ENCODE data around the gene CELSR1.

DNA sequence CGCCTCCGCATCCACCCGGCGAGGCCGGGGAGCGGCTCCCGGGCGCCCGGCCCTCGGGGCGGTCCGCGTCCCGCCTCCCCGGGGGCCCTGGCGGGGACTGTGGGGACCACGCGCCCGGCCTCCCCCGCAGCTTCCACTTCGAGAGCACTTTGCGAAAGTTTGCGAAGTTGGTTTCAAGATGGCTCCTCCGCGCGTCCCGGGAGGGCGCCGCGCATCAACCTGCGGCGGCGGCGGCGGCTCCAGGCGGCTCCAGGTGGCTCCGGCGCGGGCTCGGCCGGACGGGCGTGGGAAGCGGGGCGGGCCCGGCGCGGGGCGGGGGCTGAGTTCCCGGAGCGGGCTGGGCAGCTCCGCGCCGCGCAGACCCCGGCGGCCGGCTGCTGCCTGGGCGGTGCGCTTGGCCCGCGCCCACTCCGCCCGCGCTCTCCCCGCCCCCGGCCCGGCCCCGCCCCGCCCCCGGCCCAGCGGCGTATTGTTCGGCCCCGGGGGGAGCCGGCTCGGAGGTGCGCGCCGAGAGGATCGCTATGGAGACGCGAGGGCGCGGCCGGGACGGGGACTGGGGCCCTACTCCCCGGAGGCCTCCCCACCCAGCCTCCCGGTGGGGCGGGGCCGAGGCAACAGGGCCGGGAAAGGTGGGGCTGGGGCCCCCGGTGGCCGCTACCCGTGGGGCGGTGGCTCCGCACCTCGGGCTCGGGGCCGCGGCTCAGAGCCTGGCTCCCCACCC, at the start of gene CELSR1:
- TF ChIP-seq CTCF (IDR thresholded peaks at IDR 0.05) (no peak), POLR2A (IDR thresholded peaks at IDR 0.05) (no peak)

Measured in lower leg skin (tissue), 3 donors.